Ishikawa (cell line): Measurements from ENCODE around the gene KRT77.
A peak's percentile ranks its signal among the peaks of the same experiment; 100 is the strongest.

ENCODE experiments used
- CEBPB ChIP-seq: IDR thresholded peaks from 2 replicates; pipeline ENCODE4 v1.6.1; 2012
- CREB1 ChIP-seq: IDR thresholded peaks from 2 replicates; pipeline ENCODE4 v1.6.1; 2012; ENCODE audit warnings: low read depth
- EGR1 ChIP-seq: IDR thresholded peaks from 2 replicates; pipeline ENCODE4 v1.6.1; 2012
- EP300 ChIP-seq: IDR thresholded peaks from 2 replicates; pipeline ENCODE4 v1.6.1; 2012; ENCODE audit warnings: borderline replicate concordance
- FOXM1 ChIP-seq: IDR thresholded peaks from 2 replicates; pipeline ENCODE4 v1.6.1; 2012; ENCODE audit warnings: low read depth, borderline replicate concordance
- MAX ChIP-seq: IDR thresholded peaks from 2 replicates; pipeline ENCODE4 v1.6.1; 2012
- NFIC ChIP-seq: IDR thresholded peaks from 2 replicates; pipeline ENCODE4 v1.6.1; 2012
- RAD21 ChIP-seq: IDR thresholded peaks from 2 replicates; pipeline ENCODE4 v1.6.1; 2012; ENCODE audit warnings: low read depth
- TAF1 ChIP-seq: IDR thresholded peaks from 2 replicates; pipeline ENCODE4 v1.6.1; 2012; ENCODE audit warnings: low read depth, mild to moderate bottlenecking
- TCF12 ChIP-seq: IDR thresholded peaks from 2 replicates; pipeline ENCODE4 v1.6.1; 2012; ENCODE audit warnings: low read depth
- TEAD4 ChIP-seq: IDR thresholded peaks from 2 replicates; pipeline ENCODE4 v1.6.1; 2012
- YY1 ChIP-seq: IDR thresholded peaks from 2 replicates; pipeline ENCODE4 v1.6.1; 2012; ENCODE audit warnings: low read depth
- ZBTB7A ChIP-seq: IDR thresholded peaks from 2 replicates; pipeline ENCODE4 v1.6.1; 2012; ENCODE audit warnings: low read depth
- TF ChIP-seq, protein P1 (sequence below): IDR thresholded peaks from 2 replicates; pipeline ENCODE4 v1.6.1; 2012; ENCODE audit warnings: low read depth, mild to moderate bottlenecking
- TF ChIP-seq, protein P2 (sequence below): IDR thresholded peaks from 2 replicates; pipeline ENCODE4 v1.6.1; 2012

Gene KRT77

DNA sequence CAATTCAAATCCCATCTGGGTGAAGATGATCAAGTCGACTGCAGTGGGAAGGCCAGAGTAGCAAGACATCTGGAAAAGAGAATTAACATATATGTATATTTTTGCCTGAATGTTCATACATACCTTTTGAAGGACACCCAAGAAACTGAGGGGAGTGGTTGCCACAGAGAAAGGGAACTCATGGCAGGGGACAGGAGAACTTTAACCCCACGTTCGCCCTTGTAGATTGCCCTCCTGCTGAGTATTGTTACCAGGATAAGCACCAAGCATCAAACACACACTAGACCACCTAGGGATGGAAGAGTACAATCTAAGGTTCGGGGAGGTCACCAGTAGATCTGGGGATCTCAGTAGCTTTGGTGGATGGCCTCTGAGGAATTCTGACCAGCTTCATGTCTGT, 32.8 kb downstream of the KRT77 start:
- TF ChIP-seq MAX, result no peak
- TF ChIP-seq, protein P1, sequence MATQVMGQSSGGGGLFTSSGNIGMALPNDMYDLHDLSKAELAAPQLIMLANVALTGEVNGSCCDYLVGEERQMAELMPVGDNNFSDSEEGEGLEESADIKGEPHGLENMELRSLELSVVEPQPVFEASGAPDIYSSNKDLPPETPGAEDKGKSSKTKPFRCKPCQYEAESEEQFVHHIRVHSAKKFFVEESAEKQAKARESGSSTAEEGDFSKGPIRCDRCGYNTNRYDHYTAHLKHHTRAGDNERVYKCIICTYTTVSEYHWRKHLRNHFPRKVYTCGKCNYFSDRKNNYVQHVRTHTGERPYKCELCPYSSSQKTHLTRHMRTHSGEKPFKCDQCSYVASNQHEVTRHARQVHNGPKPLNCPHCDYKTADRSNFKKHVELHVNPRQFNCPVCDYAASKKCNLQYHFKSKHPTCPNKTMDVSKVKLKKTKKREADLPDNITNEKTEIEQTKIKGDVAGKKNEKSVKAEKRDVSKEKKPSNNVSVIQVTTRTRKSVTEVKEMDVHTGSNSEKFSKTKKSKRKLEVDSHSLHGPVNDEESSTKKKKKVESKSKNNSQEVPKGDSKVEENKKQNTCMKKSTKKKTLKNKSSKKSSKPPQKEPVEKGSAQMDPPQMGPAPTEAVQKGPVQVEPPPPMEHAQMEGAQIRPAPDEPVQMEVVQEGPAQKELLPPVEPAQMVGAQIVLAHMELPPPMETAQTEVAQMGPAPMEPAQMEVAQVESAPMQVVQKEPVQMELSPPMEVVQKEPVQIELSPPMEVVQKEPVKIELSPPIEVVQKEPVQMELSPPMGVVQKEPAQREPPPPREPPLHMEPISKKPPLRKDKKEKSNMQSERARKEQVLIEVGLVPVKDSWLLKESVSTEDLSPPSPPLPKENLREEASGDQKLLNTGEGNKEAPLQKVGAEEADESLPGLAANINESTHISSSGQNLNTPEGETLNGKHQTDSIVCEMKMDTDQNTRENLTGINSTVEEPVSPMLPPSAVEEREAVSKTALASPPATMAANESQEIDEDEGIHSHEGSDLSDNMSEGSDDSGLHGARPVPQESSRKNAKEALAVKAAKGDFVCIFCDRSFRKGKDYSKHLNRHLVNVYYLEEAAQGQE, result no peak
- no peak for TF ChIP-seq CREB1
- no peak for TF ChIP-seq RAD21
- no peak for TF ChIP-seq FOXM1
- TF ChIP-seq EGR1, result no peak

DNA sequence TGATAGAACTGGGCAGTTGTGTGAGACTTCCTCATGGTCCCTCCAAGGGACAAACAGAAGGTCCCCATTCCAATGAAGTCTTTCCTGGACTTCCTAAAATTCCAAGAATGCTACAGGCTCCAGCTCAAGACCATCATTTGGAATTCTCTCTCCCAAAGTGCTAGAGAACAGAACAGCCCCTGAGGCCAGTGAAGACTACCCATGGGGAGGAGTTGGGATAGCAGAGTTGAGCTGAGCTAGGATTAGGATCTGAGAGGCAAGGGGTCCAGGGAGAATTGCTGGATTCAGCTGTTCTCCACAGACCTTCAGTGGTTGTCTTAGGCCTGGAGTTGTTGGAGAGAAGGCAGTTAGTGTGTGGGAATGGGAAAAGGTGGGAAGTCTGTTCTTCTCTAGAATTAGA, 33.9 kb downstream of the KRT77 start:
- no peak for TF ChIP-seq NFIC
- no peak for TF ChIP-seq CEBPB
- no peak for TF ChIP-seq RAD21
- no peak for TF ChIP-seq TCF12
- TF ChIP-seq, protein P2, sequence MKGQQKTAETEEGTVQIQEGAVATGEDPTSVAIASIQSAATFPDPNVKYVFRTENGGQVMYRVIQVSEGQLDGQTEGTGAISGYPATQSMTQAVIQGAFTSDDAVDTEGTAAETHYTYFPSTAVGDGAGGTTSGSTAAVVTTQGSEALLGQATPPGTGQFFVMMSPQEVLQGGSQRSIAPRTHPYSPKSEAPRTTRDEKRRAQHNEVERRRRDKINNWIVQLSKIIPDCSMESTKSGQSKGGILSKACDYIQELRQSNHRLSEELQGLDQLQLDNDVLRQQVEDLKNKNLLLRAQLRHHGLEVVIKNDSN, result no peak
- TF ChIP-seq YY1, result no peak
- TF ChIP-seq CREB1, result no peak
- TF ChIP-seq MAX, result no peak
- TF ChIP-seq, protein P1, result no peak
- TF ChIP-seq ZBTB7A, result no peak
- TF ChIP-seq TAF1, result no peak
- TF ChIP-seq EGR1, result no peak
- TF ChIP-seq FOXM1, result no peak
- TF ChIP-seq TEAD4, result no peak
- no peak for TF ChIP-seq EP300

- TF ChIP-seq EGR1 (no peak), NFIC (no peak), TAF1 (no peak), CREB1 (no peak), CEBPB (no peak), RAD21 (no peak), TCF12 (no peak)
- TF ChIP-seq, protein P1, result no peak
- TF ChIP-seq, protein P2, result no peak
Observed at GRCh38 chr12:52667931-52668330, 35.4 kb downstream of the KRT77 start.

GRCh38 chr12:52667509-52667908, 35.8 kb downstream of the KRT77 start:
- TF ChIP-seq FOXM1, result no peak
- peak; percentile 68 for TF ChIP-seq RAD21

DNA sequence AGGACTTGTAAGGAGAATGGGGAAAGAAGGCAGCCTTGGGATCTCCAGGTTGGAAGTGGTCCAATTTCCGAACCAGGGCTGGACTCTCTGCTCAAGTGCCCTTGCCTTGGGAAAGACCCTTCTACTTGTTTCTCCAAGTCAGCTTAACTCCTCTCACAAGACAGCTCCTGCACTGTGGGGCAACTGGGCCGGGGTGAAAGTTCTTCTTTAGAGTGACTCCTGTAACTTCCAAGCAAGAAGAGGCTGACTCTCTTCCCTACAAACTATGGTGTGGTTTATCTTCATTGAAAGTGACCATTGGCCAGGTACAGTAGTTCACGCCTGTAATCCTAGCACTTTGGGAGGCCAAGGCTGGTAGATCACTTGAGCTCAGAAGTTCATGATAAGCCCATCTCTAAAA, 36.9 kb downstream of the KRT77 start:
- TF ChIP-seq NFIC (0 out of 2 replicates have a peak, but pooled peaks have one; percentile 8), CEBPB (no peak)

DNA sequence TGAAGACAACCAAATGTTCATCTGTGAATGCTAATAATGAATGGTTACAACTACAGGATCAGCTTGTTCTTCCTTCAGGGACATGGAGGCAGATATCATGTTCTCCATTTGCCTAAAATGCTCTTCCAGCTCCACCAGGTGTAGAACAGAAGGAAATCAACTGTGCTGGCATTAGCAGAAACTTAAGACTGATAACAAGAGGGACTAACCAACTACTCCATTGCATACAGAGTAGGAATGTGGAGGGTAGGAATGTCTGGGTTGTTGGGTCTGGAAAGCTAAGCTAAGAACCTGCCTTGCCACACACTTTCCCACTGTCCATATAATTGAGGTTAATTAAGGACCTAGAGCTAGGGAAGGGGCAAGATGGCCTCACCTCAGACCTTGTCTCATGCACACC, 39.9 kb downstream of the KRT77 start:
- no peak for TF ChIP-seq TEAD4
- TF ChIP-seq EP300, result no peak
- TF ChIP-seq, protein P2, result no peak
- TF ChIP-seq CEBPB, result no peak
- TF ChIP-seq EGR1, result no peak
- no peak for TF ChIP-seq FOXM1
- no peak for TF ChIP-seq MAX
- TF ChIP-seq TAF1, result no peak
- TF ChIP-seq TCF12, result no peak
- TF ChIP-seq ZBTB7A, result no peak
- TF ChIP-seq, protein P1, result no peak
- TF ChIP-seq NFIC, result no peak
- TF ChIP-seq CREB1, result no peak
